ENCODE data around the gene GRIN3B.
"Not testable (repeated sequence)": the region's sequence is repeated elsewhere in the genome, so short reads cannot be mapped to it uniquely, and the experiment has no call there.

GRIN3B gene

GRCh38 chr19:1020868-1021425 lies 20.7 kb downstream of the GRIN3B start, which contains the start of gene TMEM259:
Gene TMEM259, minus strand, starts transcription at chr19:1021123. Its CDS starts 127 bp downstream, at chr19:1020996.
- DNase-seq, result peak; percentile 97

- DNase-seq, result not testable (repeated sequence)
These were observed 23.6 kb downstream of the GRIN3B start for GRCh38 chr19:1023883-1024188.

GRCh38 chr19:1025080-1025479 lies 24.9 kb downstream of the GRIN3B start:
- DNase-seq, result not testable (repeated sequence)

GRCh38 chr19:1025960-1026782 lies 26.0 kb downstream of the GRIN3B start, which contains the start of gene CNN2:
Gene CNN2, plus strand, starts transcription at chr19:1026608. Its CDS starts 54 bp downstream, at chr19:1026662.
- DNase-seq, result no peak

GRCh38 chr19:1026783-1027649 lies 26.8 kb downstream of the GRIN3B start:
- no peak for DNase-seq

GRCh38 chr19:1027650-1028061 lies 27.4 kb downstream of the GRIN3B start:
- DNase-seq, result no peak

- peak; percentile 46 for DNase-seq
These were observed 28.1 kb downstream of the GRIN3B start for GRCh38 chr19:1028062-1028926.

GRCh38 chr19:1032264-1032867 lies 32.1 kb downstream of the GRIN3B start:
- no peak for DNase-seq

- no peak for DNase-seq
These were observed 35.9 kb downstream of the GRIN3B start for GRCh38 chr19:1035998-1036621.

GRCh38 chr19:1037621-1038064 lies 37.4 kb downstream of the GRIN3B start:
- no peak for DNase-seq

GRCh38 chr19:1038978-1039645 lies 38.9 kb downstream of the GRIN3B start:
- DNase-seq, result no peak

GRCh38 chr19:1039646-1040475 lies 39.6 kb downstream of the GRIN3B start, which contains the start of gene ABCA7:
Gene ABCA7, plus strand, starts transcription at chr19:1040107. Its CDS starts 1,255 bp downstream, at chr19:1041362.
- peak; percentile 99 for DNase-seq

GRCh38 chr19:1040476-1041271 lies 40.5 kb downstream of the GRIN3B start:
- peak; percentile 95 for DNase-seq

- DNase-seq, result no peak
These were observed 41.1 kb downstream of the GRIN3B start for GRCh38 chr19:1041272-1041834.

- peak; percentile 23 for DNase-seq
These were observed 41.8 kb downstream of the GRIN3B start for GRCh38 chr19:1041835-1042685.

GRCh38 chr19:1042689-1043511 lies 42.7 kb downstream of the GRIN3B start:
- peak; percentile 33 for DNase-seq

- no peak for DNase-seq
These were observed 45.0 kb downstream of the GRIN3B start for GRCh38 chr19:1045247-1045603.

Measured in NCI-H345 (cell line).